ENCODE data around the gene SYNGR1.
"Not testable (repeated sequence)": the region's sequence is repeated elsewhere in the genome, so short reads cannot be mapped to it uniquely, and the experiment has no call there.

The SYNGR1 gene

DNA sequence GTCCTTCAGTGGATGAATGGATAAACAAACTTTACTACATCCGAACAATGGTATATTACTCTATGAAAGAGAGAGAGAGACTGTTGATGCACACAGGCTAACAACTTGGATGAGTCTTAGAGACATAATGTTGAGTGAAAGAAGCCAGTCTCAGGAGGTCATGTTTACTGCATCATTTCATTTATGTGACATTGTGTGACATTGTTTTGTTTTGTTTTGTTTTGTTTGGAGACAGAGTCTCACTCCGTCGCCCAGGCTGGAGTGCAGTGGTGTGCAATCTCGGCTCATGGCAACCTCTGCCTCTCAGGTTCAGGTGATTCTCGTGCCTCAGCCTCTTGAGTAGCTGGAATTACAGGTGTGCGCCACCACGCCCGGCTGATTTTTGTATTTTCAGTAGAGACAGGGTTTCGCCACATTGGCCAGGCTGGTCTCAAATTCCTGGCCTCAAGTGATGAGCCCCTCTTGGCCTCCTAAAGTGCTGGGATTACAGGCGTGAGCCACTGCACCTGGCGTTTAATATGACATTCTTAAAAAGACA, 62.1 kb downstream of the SYNGR1 start:
- not testable (repeated sequence) for DNase-seq

DNA sequence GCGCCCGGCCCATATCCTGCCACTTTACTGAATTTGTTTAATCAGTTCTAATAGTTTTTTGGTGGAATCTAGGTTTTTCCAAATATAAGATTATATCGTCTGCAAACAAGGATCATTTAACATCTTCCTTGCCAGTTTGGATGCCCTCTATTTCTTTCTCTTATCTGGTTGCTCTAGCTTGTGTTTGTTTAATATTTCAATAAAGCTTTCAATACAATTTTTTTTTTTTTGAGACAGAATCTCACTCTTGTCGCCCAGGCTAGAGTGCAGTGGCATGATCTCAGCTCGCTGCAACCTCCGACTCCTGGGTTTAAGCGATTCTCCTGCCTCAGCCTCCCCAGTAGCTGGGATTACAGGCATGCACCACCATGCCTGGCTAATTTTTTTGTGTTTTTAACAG, 63.4 kb downstream of the SYNGR1 start:
- DNase-seq, result not testable (repeated sequence)

DNA sequence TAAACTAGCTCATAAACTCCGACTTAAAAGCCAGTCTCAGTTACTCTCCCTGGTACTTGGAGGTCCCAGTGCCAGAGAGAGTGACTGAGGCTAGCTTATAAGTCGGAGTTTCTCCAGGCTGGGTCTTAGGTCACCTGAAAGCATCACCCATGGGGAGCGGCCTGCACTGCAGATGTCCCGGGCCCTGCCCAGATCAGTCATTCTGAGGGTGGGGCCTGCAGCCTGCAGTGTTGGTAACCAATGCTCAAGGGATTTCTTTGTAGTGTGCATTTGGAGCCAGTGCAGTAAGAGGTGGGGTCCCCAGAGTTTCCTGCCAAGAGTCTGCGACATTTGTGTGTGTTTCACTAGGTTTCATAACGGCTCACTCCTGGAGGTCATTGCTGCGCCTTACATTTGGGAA, 64.6 kb downstream of the SYNGR1 start:
- DNase-seq, result no peak

DNA sequence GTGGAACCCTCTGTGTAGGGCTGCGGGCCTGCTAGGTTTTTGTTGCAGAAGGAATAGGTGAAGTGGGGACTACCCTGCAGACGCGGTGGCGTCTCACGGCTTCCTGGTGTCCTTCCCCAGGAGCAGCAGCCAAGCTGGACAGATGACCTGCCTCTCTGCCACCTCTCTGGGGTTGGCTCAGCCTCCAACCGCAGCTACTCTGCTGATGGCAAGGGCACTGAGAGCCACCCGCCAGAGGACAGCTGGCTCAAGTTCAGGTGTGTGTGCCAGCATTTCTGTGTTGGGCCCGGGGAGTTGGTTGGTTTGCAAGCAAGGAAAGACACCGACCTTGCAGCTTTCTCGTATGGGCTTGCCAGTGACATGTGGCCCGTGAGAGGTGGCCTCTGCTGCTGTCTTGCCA, 65.1 kb downstream of the SYNGR1 start:
- DNase-seq, result no peak

DNA sequence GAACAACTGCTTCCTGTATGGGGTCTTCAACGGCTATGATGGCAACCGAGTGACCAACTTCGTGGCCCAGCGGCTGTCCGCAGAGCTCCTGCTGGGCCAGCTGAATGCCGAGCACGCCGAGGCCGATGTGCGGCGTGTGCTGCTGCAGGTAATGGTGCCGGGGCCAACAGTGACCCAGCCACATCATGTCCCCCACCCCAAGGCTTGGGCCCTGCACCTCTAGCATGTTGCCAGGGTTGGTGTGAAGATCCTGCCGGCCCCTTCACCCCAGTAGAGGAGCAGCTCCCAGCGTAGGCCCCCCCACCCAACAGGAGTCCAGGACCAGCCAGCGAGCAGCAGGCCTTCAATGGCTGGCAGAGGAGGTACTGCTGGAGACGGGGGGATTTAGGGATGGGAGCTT, 65.7 kb downstream of the SYNGR1 start:
- DNase-seq, result no peak

DNA sequence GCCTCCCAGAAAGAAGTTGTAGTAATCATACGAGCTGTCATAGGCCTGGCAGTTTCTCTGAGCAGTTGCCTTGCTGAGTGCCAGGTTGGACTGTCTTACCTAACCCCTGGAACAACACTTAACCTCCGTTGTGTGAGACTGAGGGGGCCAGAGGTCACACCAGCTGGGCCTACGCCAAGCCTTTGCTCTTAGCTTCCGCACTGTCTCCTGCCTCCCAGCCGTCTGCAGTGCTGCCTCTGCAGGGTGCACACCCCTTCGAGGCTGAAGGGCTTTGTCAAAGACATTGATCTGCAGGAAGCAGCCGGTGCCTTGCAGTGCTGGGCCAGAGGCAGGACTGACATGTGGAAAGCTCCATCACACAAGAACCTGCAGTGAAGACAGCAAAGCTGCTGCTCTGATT, 66.5 kb downstream of the SYNGR1 start:
- DNase-seq, result no peak

DNA sequence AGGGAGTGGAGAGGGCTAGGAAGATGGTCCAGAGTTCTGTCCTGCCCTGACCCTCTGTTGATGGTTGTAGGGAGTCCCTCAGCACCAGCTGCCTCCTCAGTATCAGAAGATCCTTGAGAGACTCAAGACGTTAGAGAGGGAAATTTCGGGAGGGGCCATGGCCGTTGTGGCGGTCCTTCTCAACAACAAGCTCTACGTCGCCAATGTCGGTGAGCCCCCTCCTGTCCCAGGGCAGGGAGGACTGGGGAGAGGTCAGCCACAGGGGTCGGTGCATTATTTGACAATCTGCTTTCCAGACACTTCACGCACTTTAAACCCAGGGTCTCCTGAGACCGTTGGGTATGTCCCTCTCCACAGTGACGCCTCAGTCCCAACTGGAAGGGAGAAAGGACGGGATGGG, 67.8 kb downstream of the SYNGR1 start:
- DNase-seq, result no peak

DNA sequence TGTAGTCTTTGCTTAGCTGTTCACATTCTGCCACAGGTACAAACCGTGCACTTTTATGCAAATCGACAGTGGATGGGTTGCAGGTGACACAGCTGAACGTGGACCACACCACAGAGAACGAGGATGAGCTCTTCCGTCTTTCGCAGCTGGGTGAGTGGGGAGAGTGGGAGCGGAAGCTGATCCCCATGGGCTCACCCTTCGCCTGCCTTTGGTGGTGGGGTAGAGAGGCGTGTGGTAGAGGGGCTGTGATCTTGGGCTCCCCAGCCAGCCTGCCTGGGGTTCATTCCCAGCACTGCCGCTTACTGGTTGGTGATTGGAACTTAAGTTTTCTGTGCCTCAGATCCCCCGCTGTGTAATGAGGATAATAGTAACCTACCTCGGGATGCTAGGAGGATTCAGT, 68.9 kb downstream of the SYNGR1 start:
- DNase-seq, result no peak

DNA sequence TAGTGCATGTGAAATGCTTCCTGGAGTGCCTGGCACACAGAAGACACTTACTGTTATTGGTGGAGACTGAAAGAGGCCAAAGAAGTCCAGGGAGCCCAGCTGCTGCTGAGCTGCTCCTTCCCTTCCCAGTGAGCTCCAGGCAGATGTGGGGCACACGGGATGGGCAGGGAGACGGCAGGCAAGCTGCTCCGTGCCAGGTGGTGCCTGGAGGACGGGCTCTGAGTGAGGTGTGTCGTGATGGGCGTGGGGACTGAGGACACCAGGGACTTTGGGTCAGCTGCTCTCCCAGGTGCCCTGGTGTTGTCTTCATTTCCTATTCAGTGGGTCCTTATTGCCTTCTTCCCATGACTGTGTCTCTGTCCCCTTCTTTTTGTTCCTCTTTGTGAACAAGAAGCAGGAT, 69.3 kb downstream of the SYNGR1 start:
- no peak for DNase-seq

DNA sequence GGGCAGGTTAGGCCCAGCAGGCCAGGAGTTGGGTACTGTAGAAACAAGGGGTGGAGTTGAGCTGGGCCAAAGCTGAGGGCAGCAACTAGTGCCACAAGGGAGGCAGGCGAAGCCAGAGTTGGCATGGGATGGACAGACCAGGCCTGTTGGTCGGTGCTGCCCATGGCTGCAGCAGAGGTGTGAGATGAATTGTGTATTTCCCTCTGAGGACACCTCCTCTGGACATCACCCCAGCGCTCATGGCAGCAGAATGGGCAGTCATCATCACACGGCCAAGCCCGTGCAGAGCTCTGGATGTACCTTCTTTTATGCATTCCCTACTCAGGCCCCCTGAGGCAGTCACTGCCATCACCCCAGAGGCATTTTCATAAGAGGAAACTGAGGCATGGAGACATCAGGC, 70.1 kb downstream of the SYNGR1 start:
- no peak for DNase-seq

DNA sequence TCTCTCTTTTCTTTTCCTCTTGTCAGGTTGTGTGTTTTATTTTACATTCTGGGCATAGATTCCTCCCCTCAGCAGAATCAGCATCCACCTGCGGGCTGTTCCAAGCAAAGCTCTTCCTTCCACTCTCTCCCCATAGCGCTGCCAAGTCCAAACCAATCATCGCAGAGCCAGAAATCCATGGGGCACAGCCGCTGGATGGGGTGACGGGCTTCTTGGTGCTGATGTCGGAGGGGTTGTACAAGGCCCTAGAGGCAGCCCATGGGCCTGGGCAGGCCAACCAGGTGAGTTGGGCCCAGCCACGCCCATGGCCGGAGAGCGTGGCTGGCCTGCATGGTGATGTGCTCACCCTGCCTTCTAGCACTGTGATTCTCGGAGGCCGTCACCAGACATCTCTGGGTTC, 71.9 kb downstream of the SYNGR1 start:
- DNase-seq, result no peak

DNA sequence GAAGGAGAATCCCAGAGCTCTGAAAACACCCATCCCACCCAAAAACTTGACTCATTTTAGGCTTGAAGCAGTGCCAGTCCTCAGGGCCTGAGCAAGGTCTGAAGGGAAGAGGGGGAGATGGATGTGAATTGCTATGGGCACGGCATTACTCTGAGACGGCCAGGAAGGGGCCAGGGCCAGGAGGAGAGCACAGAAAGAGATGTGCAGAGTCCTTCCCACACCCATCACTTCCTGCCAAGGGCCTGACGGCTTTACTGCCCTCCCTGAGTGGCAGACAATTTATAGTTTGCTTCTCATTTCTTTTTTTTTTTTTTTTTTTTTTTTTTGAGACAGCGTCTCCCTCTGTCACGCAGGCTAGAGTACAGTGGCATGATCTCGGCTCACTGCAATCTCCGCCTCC, 72.3 kb downstream of the SYNGR1 start:
- no peak for DNase-seq

DNA sequence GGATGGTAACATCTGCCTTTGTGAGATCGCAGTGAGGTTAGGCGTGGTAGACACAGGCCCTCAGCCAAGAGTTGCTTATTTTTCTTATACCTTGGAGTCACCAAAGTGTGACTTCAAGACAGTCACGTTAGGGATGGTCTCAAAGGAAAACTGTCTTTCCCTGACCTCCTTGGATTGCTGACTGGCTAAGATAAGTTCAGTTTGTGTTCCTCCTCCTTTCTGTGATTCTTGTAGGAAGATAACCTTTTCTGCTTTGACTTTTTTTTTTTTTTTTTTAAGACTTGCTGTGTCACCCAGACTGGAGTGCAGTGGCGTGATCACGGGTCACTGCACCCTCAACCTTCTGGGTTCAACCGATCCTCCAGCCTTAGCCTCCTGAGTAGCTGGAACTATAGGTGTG, 72.9 kb downstream of the SYNGR1 start:
- no peak for DNase-seq

DNA sequence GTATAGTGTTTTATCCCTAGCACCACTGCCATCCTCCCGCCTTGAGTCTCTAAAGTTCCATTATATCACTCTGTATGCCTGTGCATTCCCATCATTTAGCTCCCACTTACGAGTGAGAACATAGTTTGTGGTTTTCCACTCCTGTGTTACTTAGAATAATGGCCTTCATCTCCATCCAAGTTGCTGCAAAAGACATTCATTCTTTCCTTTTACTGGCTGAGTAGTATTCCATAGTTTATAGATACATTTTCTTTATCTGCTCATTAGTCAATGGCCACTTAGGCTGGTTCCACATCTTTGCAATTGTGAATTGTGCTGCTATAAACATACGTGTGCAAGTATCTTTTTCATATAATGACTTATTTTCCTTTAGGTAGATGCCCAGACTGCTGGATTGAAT, 74.2 kb downstream of the SYNGR1 start:
- DNase-seq, result no peak

DNA sequence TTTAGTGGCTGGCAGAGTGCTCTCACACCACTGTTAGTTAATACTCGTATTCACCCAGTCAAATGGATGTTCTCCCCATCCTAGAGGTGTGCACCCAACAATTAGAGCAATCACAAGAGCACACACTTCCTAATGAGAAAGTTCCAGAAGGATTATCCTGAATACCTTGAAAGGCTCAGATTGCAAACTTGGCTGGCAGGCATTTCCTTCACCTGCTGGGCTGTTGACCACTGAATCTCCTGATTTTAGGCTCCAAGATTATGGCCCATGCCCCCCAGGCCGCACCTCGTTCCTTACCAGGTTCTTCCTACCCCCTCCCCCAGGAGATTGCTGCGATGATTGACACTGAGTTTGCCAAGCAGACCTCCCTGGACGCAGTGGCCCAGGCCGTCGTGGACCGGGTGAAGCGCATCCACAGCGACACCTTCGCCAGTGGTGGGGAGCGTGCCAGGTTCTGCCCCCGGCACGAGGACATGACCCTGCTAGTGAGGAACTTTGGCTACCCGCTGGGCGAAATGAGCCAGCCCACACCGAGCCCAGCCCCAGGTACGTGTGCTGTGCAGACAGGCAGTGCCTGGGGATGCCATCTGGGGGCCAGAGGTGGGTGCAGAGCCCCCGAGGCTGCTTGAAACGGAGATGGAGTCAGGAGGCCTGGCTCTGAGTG, 76.7 kb downstream of the SYNGR1 start:
- no peak for DNase-seq

DNA sequence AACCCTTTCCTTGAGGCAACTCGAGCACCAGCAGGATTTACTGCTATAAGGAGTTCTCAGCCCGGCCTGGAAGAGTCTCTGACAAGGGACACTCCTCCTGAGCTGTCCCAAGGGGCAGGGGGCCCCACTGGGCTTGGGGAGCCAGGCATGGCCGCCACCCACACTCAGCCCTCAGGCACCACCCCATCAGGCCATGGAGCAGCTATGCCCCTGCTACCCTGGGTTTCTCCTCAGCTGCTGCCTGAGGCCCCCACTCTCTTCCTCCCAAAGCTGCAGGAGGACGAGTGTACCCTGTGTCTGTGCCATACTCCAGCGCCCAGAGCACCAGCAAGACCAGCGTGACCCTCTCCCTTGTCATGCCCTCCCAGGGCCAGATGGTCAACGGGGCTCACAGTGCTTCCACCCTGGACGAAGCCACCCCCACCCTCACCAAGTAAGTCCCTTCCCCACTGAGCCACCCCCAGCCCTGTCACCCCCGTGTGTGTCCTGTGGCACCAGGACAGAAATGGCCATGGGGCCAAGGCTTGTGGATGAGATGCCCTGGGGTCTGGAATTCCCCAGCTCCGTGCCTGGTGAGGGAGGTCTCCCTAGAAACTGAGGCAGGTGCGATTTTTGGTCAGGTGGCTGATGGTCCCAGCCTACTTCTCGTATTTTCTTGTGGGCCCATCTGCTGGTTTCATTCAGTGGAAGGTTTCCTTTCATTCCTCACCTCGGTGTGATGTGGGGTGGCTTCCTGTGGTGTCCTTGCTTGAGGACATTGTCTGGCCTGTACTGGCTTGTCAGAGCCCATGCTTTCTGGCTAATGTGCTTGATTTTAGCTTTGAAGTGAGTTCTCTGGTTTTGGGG, 78.2 kb downstream of the SYNGR1 start:
- DNase-seq, result no peak

DNA sequence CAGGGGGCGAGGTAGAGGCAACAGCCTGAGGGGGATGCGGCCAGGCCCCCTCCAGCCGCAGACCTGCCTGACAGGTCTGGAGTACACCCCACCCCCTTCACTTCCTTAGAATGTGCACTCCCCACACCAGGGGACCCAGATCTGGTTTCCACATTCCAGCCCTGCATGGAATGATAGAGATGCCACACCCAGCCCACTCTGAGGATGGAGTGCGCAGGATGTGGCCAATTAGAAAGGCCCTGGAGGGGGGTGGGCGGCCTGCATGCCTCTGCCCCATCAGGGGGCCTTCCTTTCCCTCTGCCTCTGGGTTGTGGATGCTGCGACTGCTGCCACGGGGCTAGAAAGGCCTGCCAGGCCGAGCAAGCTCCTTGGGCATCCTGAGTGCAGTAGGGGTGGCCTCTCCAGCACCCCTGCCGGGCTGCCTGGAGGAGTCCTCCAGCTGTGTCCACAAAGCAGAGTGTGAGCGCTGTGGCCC, 78.8 kb downstream of the SYNGR1 start:
- DNase-seq, result no peak

DNA sequence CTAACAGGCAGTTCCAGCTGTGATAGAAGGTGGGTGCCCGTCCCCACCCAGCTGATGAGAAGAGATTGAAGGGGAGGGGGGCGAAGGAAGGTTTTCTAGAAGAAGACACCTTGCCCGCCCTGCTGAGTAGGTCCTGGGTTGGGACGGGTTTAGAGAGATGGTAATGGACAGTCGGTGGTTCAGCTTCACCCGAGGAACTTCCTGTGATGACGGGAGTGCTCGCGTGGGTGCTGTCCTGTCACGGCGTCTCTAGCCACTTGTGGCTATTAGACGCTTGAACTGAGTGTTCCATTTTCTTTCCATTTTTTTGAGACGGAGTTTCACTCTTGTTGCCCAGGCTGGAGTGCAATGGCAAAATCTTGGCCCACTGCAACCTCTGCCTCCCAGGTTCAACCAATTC, 79.4 kb downstream of the SYNGR1 start:
- no peak for DNase-seq

DNA sequence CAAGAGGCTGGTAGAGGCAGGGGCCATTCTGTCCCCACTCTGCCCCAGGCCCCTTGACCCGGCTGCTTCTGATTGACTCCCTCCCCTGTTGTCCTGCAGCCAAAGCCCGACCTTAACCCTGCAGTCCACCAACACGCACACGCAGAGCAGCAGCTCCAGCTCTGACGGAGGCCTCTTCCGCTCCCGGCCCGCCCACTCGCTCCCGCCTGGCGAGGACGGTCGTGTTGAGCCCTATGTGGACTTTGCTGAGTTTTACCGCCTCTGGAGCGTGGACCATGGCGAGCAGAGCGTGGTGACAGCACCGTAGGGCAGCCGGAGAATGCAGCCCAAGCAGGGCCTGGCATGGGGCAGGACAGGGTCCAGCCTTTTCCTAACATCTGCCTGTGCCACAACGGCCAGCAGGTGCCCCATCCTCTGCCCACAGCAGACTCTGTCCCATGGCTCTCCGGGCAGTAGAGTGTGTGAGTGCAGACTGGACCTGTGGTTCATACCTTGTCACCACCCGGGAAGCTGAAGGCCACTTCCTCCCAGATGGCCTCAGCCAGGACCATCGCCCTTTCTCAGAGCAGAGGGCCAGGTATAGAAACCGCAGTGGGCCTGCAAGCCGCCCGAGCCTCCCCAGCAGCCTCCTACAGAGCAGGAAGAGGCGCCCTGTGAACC, 80.3 kb downstream of the SYNGR1 start:
- no peak for DNase-seq

DNA sequence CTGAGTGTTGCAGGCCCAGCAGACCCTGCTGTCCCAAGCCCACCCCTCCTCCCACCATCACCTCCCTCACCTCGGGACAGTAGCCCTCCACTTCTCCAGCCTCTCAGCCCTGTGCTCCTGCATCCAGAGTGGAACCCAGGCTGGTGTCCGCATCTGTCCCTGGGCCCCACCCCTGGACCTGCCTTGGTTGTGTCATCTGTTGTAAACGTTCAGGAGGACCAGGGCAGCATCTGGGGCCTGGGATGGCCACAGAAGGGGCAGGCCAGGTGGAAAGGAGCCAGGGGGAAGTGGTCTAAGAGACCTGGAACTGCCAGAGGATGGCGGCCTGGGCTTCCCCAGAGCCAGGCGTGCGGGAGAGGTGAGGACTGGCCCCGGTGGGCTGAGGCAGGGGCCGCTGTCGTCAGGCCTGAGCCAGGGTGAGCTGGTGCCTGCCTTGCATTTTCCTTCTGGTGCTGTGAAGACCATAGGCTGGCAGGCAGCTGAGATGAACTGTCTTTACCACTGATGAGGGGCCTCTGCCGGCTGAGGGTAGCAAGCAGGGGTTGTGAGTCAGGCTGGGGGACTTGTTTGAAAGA, 80.9 kb downstream of the SYNGR1 start:
- DNase-seq, result no peak

DNA sequence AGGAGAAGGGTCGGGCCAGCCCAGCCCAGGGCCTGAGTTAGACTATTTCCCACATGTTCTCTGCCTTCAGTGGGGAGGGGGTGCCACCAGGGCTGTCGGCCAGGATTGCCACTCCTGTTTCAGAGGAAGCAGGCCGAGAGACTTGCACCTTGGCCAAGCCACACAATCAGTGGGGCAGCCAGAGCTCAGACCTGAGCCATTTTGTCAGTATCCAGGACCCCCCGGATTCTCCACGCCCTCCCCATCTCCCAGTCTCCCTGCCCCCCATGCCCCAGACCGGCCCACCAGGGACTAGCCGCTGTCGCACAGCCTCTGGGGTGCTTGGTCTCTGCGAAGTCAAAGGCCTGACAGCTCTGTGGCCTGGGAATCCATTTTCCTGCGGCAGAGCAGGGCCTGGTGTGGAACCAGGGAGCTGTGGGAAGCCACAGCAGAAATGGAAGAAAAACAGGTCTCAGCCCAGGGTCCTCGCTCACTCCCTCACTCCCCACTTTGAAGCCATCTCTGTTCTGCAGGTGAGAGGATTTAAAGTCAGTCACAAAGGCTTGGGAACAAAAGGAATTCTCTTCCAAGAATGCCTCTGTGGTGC, 81.5 kb downstream of the SYNGR1 start:
- no peak for DNase-seq

DNA sequence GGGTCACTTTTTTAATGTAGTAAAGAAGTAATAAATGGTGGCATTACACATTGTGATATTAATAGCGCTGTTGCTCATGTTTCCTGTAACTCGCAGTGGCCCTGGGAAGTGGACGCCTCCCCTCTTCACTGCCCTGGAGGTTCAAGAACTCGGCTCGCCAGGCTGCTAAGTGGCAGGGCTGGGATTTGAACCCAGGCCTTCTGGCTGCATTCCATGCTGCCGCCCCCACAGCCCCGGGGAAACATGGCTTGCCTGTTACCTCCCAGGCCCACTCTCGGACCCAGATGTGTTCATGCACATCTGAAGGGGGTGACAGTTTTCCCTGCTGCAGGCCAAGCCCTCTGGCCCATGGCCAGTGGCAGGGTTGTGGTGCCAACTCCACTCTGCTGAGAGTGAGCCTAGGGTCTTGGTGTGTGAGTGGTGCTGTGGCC, 82.0 kb downstream of the SYNGR1 start:
- no peak for DNase-seq

DNA sequence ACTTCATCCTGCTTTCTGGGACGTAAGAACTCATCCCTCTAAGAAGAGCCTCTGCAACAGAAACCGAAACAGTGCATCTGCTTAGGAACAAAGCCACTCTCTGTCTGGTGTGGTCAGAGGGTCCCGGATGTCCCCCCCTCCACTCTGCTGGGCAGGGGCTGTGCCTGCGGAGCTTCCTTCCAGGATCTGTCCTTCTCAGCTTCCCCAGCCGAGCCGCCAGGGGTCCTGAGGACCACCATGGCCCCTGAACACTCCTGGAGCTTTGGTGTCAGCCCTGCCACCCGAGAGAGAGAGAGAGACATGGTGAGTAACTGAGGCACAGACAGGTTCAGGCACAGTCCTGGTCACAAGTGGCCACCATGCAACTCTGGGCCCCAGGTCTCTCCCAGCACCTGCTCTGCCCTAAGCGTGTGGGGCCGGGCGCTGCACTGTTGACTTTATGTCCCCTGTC, 82.6 kb downstream of the SYNGR1 start:
- no peak for DNase-seq

All from stimulated activated CD4-positive, alpha-beta T cell treated with anti-CD3 and anti-CD28 coated beads, Interleukin-4, amount 100 ng/mL, for 24 hours (primary cell).